Brain microvascular endothelial cell (primary cell): Measurements from ENCODE around the gene AGBL4.

Source experiments
- DNase-seq: peaks from one replicate; pipeline ENCODE4 v3.0.0-alpha.2; 2020
- H3K27ac ChIP-seq: fragments of 250-450 bp; sonication (Bioruptor Pico); 2 replicates; pipeline ENCODE4 v1.5.1; 2020; ENCODE audit warnings: mild to moderate bottlenecking, moderate library complexity
- H3K27me3 ChIP-seq: fragments of 250-450 bp; sonication (Bioruptor Pico); replicated peaks from 2 replicates; pipeline ENCODE4 v1.5.1; 2020; ENCODE audit warnings: mild to moderate bottlenecking
- H3K36me3 ChIP-seq: fragments of 250-450 bp; sonication (Bioruptor Pico); replicated peaks from 2 replicates; pipeline ENCODE4 v1.5.1; 2020; ENCODE audit warnings: mild to moderate bottlenecking
- H3K4me3 ChIP-seq: 2 replicates; pipeline ENCODE4 v1.5.1; 2011; ENCODE audit warnings: low read depth, mild to moderate bottlenecking, control low read depth, low read length, moderate library complexity
- in situ Hi-C: cut with HindIII; loops from 2 replicates; pipeline ENCODE4 v1.10.0; 2017; ENCODE audit warnings: low sequenced_read_pairs, low pct_ligation_motif_present
- TF ChIP-seq, protein P1 (sequence below): IDR thresholded peaks from 2 replicates; pipeline ENCODE4 v1.5.1; 2011; ENCODE audit warnings: low read depth, mild to moderate bottlenecking, moderate library complexity, low read length, control low read depth, inconsistent platforms; ENCODE audit errors: missing control alignments

Gene AGBL4

DNA sequence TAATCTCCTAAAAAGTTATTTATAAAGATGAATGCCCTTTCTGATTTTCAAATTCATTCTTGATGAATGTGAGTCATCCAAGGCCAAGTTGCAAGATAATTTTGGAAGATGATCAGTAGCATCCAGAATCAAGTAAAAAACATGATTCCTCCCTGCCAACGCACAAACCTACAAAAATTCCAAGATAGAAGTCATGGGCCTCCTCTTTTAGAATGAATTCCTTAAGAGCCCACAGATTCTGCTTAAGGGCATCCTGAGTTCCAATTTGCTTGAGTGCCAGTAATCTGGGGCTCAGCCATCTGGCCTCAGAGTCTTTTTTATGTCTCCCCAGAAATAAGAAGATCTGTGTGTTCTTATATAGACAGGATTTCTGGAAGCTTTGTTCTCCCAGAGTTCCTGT is 1528.6 kb downstream of the AGBL4 start:
- in situ Hi-C loops: no loop called here
- Histone ChIP-seq H3K36me3 (no peaks in the 10 kb centered on the region), H3K27me3 (no peaks in the 10 kb centered on the region), H3K4me3 (no peak overlapping the region), H3K27ac (no peak overlapping the region)
- TF ChIP-seq, protein P1, sequence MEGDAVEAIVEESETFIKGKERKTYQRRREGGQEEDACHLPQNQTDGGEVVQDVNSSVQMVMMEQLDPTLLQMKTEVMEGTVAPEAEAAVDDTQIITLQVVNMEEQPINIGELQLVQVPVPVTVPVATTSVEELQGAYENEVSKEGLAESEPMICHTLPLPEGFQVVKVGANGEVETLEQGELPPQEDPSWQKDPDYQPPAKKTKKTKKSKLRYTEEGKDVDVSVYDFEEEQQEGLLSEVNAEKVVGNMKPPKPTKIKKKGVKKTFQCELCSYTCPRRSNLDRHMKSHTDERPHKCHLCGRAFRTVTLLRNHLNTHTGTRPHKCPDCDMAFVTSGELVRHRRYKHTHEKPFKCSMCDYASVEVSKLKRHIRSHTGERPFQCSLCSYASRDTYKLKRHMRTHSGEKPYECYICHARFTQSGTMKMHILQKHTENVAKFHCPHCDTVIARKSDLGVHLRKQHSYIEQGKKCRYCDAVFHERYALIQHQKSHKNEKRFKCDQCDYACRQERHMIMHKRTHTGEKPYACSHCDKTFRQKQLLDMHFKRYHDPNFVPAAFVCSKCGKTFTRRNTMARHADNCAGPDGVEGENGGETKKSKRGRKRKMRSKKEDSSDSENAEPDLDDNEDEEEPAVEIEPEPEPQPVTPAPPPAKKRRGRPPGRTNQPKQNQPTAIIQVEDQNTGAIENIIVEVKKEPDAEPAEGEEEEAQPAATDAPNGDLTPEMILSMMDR: no peak
- DNase-seq: no peak

DNA sequence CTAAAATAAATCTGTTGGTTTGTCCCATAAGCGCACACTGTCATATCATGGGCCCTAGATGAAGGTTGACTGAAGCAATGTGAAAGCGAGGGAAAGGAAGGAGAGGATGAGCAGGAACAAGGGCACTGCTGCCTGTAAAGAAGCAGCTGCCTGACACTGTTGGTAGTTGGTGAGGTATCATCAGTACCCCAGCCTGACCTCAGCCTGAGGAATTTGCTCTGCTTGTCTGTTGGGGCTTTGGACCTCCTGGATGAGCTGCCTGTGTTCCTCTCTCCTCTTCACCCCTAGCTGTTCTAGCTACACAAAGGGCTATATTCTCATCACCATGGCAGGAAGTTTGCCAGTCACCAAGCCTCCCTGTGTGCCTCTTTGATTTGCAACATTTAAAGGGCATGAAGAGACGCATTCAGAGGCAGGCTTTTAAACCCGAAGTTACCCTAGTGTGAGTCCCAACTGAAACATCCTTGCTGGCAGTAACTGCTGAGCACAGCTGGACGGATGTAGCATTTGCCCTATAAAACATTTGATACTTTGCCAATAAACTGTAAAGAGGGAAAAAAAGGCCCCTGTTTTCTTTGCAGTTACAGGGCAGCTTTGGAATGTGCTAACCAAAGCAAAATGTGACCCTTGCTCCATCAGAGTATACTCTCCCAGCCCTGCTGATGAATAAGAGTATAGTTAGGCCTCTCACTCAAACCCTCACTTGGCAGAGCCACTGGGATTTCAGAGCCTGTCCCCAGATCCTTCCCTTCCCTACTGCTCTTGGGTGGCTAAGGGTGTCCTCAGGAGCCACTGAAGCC is 1529.6 kb downstream of the AGBL4 start:
- no peak overlapping the region for H3K27ac ChIP-seq
- H3K36me3 ChIP-seq: no peaks in the 10 kb centered on the region
- in situ Hi-C loops: no loop called here
- peak; percentile 79 for DNase-seq
- TF ChIP-seq, protein P1: no peak
- H3K4me3 ChIP-seq: no peak overlapping the region
- H3K27me3 ChIP-seq: no peaks in the 10 kb centered on the region

DNA sequence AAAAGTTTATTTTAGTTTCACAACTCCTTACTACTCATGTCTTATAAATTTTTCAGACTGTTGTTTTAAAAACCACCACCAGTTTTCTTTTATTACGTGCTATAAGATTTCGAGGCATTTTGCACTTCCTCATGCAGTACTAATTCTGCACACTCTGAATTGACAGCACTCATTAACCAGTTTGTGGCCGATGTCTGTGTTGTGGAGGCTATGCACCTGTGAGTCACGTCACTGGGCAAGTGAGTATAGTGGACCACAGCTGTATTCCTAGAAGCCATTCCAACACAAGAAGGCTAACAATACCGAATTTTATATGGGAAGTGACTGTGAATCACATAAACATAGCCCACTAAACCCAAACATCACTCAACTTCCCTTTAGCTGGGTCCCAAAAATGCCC is 1530.7 kb downstream of the AGBL4 start:
- Histone ChIP-seq H3K27ac (no peak overlapping the region), H3K4me3 (no peak overlapping the region), H3K27me3 (no peaks in the 10 kb centered on the region), H3K36me3 (no peaks in the 10 kb centered on the region)
- TF ChIP-seq, protein P1: no peak
- in situ Hi-C loops: no loop called here
- no peak for DNase-seq

- no peaks in the 10 kb centered on the region for H3K36me3 ChIP-seq
- no peak overlapping the region for H3K27ac ChIP-seq
- in situ Hi-C loops: no loop called here
These were observed 1531.4 kb downstream of the AGBL4 start for GRCh38 chr1:48492392-48492791.

DNA sequence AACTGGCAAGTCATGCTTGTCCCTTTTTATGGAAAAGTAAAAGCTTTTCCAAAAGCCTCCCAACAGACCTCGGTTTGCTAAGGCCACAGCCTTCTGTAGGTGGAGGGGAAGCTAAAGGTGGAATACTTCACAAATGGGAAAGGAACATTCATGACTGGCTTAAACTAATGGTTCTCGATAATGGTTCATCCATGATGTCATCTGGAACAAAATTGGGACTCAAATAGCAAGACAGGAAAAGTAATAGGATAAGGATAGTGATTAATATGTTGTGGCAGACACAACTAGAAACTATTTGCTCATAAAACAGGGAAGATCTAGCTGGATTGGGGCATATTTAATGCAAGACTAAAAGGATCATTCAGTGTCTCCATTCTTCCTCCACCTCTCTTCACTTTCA is 1535.0 kb downstream of the AGBL4 start:
- no peaks in the 10 kb centered on the region for H3K27me3 ChIP-seq

More at GRCh38 chr1:48492392-48492791, 1531.4 kb downstream of the AGBL4 start:
- TF ChIP-seq, protein P1: no peak
- no peak for DNase-seq
- H3K27me3 ChIP-seq: no peaks in the 10 kb centered on the region
- H3K4me3 ChIP-seq: no peak overlapping the region

More for the DNA sequence above, 1535.0 kb downstream of the AGBL4 start:
- TF ChIP-seq, protein P1: no peak
- no peak overlapping the region for H3K4me3 ChIP-seq
- DNase-seq: no peak
- H3K36me3 ChIP-seq: no peaks in the 10 kb centered on the region
- H3K27ac ChIP-seq: no peak overlapping the region
- in situ Hi-C loops: no loop called here
